Measurements from ENCODE around the gene SF1.
A peak's percentile ranks its signal among the peaks of the same experiment; 100 is the strongest.

Gene SF1

DNA sequence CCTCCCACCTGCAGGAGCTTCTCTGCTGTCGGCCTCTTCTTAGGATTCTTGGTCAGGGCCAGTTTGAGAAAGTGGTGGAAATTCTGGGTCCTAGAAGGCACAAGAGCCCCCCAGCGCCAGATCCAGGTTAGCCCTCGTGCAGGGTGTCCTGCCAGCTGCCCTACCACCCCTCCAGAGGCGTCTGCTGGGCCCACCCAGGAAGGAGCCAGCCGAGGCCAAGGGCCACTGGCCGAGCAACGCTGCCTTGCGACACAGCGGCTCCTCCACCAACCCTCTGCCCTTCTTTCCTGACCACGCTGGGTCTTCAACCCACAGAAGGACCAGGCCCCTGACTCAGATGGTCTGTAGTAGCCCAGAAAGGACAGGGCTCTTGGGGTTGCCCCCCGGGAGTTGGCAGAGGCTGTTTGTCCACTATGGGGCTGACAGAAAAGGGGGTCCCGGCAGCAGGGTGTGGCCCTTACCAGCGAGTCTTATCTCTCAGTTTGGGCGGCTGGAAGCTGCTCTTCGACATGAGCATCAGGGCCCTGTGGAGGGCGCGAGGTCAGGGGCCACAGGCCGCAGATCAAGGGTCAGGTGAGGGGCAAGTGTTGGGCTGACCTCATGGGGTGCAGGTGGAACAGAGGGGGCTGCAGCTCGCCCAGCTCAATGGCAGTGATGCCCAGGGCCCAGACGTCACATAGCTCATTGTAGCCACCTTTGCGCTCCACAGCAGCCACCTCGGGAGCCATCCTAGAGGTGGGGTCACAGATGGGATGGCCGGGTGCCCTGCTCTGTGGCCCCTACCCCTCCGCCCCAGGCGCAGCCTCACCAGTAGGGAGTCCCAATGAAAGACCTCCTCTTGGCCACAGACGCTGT, 22.2 kb upstream of the SF1 start:
- no peak for DNase-seq (ENCODE audit: low read depth)

DNA sequence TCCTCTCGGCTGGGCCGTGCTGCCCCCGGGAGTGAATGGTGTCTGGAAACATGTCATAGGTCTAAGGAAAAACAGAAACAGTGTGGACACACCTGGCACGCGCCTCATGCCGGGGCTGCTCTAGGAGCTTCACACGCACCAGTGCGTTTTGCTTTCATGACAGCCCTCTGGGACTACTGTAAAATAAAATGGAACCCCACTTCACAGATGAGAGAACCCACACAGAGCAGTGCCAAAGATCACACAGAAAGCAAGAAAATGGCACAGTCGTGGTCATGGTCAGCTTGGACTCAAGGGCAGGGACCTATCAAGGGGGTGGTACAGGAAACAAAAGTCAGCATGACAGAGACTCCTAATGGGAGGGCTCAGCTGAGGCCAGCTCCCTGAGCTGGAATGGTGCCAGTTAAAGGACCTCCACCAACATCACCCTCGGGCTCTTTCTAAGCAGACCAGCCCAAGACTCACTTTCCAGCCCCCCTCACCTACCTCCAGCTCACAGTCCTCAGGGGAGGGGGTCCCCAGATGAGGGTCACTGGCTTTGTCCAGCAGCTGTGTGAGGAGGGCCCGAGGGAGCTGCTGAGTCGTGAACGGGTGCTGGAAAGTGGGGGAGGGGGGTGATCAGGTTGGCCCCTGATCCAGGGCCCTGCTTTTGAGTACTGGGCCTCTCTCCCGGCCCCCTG, 21.4 kb upstream of the SF1 start:
- no peak for DNase-seq (ENCODE audit: low read depth)

DNA sequence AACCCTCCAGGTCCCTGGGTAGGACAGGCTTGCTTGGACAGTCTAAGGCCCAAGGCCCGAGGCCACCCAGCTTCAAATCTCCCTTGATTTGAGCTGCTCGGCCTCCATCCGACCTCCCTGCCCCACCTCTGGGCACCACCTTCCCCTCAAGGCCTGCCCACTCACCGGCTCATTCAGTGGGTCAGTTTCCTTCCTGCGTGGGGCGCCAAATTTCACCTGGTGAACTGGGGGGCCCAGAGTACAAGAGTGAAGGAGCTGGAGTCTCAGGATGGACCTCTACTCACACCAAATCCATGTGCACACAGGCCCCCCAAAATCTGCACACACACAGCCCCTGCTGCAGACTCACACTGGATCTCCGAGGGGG, 20.9 kb upstream of the SF1 start:
- no peak for DNase-seq (ENCODE audit: low read depth)

DNA sequence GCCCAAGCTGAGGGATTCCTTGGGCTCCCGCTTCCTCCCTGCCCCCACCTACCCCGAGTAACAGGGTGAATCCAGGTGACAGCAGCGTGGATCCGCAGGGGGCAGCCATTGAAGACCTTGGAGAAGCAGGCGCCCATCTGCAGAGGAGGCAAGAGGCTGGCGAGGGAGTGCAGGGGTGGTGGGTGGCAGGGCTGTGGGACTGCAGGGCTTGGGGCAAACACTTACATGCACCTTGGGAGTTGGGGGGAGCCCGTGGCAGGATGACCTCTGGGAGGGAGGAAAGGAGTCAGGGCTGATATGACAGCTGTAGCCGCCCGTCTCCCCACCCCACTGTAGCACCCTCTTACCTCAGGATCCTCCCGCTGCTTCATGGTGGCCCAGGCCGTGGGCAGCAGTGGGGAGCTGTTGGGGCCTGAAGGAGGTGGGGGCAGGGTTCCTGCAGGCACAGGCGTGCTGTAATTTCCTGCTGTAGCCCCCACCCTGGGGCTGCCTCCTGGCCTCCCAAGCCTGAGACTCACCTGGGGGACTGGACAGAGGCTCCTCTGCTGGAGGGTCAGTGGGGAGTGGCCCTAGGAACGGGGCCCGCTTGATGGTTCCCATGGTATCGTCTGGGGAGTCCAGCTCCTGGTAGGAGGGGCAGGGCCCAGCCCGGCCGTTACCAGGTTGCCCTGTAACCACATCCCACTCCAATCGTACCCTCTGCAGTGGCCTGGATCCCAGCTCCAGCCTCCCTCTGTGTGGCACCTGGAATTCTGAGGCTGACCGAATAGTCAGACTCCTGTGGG, 18.6 kb upstream of the SF1 start:
- DNase-seq (ENCODE audit: low read depth), result no peak

GRCh38 chr11:64796047-64796756, 17.9 kb upstream of the SF1 start:
- no peak for DNase-seq (ENCODE audit: low read depth)

DNA sequence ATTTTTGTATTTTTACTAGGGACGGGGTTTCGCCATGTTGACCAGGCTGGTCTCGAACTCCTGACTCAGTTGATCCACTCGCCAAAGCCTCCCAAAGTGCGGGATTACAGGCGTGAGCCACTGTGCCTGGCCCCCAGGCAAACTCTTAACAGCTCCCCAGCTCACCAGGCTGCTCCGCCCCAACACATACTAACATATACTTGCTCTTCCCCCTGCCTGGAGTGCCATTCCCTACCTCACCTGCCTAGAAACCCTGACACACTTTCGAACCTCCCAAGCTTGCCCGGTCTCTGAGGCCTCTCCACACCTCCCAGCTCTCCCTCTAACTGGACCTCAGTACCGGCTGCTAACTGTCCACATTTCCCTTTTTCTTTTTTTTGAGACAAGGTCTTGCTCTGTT, 16.2 kb upstream of the SF1 start:
- DNase-seq (ENCODE audit: low read depth), result no peak

DNA sequence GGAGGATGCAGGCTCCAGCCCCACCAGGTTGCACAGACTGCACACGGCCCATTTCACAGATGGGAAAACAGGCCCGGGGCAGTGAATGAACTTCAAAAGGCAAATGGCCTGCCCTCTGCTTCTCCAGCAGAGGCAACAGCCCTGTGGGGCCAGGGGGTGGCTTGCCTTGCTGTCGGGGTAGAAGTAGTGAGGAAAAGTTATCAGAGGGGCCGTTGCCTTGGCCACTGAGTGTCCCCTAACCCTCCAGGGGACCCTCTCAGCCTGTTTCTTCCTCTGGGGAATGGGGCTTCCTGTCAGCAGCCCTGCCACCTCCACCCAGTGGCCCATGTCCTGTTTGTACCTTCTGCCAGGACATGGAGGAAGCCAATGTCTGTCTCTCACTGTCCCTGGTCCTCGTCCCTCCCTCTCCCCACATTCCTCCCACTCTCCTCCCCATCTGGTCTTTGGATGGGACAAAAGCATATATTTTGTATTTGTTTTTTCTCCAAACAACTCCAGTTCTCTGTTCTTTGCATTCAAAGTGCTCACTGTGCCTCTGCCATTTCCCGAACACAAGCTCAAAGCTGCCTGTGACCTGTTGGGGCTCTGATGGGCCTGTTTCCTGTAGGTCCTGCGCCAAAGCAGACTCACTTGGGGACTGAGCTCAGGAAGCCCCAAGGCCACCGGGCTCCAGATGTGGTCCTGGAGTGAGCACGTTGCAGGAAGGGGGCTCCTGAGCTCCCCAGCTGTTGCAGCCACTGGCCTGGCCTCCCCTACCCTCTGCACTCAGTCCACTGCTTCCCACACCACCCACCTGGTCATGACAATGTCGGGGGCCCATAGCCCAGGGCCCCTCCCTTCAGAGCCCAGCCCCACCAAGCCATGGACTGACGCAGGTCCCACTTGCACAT, 15.2 kb upstream of the SF1 start:
- no peak for DNase-seq (ENCODE audit: low read depth)

- no peak for DNase-seq (ENCODE audit: low read depth)
Observed at GRCh38 chr11:64792482-64792881, 14.1 kb upstream of the SF1 start.

GRCh38 chr11:64791781-64792291, 13.5 kb upstream of the SF1 start:
- no peak for DNase-seq (ENCODE audit: low read depth)

GRCh38 chr11:64790205-64791095, 12.1 kb upstream of the SF1 start:
- no peak for DNase-seq (ENCODE audit: low read depth)

DNA sequence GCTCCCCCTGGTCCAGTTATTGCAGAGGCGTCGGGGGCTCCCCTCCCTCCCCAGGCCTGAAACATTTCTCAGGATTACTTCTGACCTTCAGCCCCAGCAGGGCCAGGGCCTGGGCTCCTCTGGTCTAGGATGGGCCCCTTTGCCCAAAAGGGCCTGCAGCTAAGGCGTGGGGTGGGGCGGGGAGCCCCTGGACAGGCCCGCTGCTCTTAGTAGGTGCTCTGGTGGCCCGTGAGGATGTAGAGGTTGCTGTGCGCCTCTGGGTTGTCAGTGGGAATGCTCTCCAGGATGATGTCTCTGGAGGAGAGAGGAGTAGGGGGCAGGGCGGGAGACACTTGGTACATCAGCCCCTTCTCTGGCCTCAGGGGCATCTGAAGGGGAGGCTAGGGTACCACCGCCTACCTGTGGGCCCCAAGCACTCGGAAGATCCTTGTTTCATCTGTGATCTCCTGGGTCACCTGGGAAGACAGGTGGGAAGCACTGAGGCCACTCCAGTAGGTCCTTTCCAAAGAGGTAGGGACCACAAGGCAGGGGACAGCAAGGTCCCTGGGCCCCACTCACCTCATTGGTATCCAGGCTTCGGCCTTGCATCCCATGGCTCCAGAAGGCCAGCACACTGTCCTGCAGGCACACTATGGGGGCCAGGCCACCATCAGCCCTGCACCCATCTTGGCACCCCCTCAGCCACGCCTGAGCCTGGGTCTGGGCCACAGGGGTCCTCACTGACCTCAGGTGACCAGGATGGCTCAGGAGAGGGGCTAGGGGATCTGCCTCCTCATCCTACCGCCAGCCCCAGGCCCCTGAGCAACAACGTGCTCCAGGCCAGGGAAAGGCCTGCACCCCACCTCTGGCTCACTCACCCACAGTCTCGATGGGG, 11.2 kb upstream of the SF1 start:
- no peak for DNase-seq (ENCODE audit: low read depth)

GRCh38 chr11:64788321-64789215, 10.2 kb upstream of the SF1 start:
- DNase-seq (ENCODE audit: low read depth), result no peak

- peak; percentile 36 for DNase-seq (ENCODE audit: low read depth)
Observed at GRCh38 chr11:64787526-64788320, 9.4 kb upstream of the SF1 start.

DNA sequence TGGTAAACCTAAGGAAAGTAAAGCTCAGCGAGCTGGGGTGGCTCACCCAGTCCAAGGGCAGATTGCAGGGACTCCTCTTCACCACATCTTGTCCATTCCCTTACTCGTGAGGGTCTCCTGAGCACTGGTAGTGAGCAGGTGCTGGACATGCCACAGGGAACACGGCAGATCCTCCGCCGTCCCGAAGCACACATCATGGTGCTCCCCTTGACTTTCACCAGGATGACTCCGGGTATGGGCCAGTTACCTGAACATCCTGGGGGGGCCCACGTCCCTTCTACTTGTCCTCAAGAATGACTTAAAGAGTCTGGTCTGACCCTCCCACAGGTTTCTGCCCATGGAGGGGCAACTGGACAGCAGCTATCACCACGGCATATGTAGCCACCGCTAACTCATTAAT, 8.0 kb upstream of the SF1 start:
- no peak for DNase-seq (ENCODE audit: low read depth)

- DNase-seq (ENCODE audit: low read depth), result no peak
Observed at GRCh38 chr11:64784813-64785581, 6.7 kb upstream of the SF1 start.

- peak; percentile 49 for DNase-seq (ENCODE audit: low read depth)
Observed at GRCh38 chr11:64778223-64778472, 194 bp downstream of the SF1 start.
